Measurements from ENCODE around the gene FZR1. TPM values are rescaled to one million over a fixed set of nuclear protein-coding genes. Genes with fewer than 3 reads are reported as not detected.

Gene FZR1
- polyA plus RNA-seq, 3 donors = 7.7 to 44.6 (median 9.4) TPM

GRCh38 chr19:3533563-3534216 lies 27.6 kb downstream of the FZR1 start:
- H3K36me3 ChIP-seq (replicated peaks in 1 of 2; ENCODE audit: control insufficient read depth in 1 of 2, insufficient read depth in 2 of 2, low read length in 2 of 2) = peaks cover 53 to 77% of the 10 kb centered on the region in 2 donors
- H3K79me2 ChIP-seq (ENCODE audit: insufficient read depth, low read length) = no peaks in the 10 kb centered on the region
- H3K36me3 Mint-ChIP-seq = peaks cover 35 to 53% of the 10 kb centered on the region in 2 donors
- DNase-seq = no peak
- H3K27ac Mint-ChIP-seq = peak overlapping the region in 1 of 7 donors; percentile 15
- H3K4me2 ChIP-seq (replicated peaks; ENCODE audit: extremely low read depth, low read length, poor library complexity, severe bottlenecking) = no peak overlapping the region
- H3K4me1 ChIP-seq (ENCODE audit: control insufficient read depth in 1 of 2, insufficient read depth in 2 of 2, low read length in 2 of 2) = peaks cover 0 to 5% of the 10 kb centered on the region in 2 donors
- no peak overlapping the region for H3K9ac ChIP-seq (ENCODE audit: insufficient read depth, low read length, poor library complexity, severe bottlenecking)
- no peak overlapping the region for H3K27ac ChIP-seq (ENCODE audit: low read depth in 1 of 2, low read length in 2 of 2)
- 98% methylated on average over 6 of the region's 12 CpGs for WGBS (ENCODE audit: insufficient coverage)
- no peak overlapping the region for H3K4me3 Mint-ChIP-seq
- intact Hi-C loops (cut with micrococcal nuclease) = no loop called here
- peaks cover 38% of the 10 kb centered on the region for H4K20me1 ChIP-seq (ENCODE audit: insufficient read depth, low read length)
- TF ChIP-seq CTCF (IDR thresholded peaks at IDR 0.05) = no peak
- H3K4me1 Mint-ChIP-seq = peaks cover 10% of the 10 kb centered on the region
- no peaks in the 10 kb centered on the region for H3K27me3 ChIP-seq (ENCODE audit: control insufficient read depth in 2 of 2, insufficient read depth in 2 of 2, low read length in 2 of 2)
- H2AFZ ChIP-seq (ENCODE audit: insufficient read depth, low read depth, low read length, poor library complexity, severe bottlenecking) = no peak overlapping the region
- H3K9me3 Mint-ChIP-seq = peaks cover 0 to 1% (median 0%) of the 10 kb centered on the region in 7 donors
- no peaks in the 10 kb centered on the region for H3K9me3 ChIP-seq (replicated peaks in 1 of 2; ENCODE audit: control insufficient read depth in 1 of 2, insufficient read depth in 1 of 2, low read length in 2 of 2)
- H3K4me3 ChIP-seq (replicated peaks in 1 of 3; ENCODE audit: low read depth in 2 of 3, low read length in 3 of 3) = no peak overlapping the region
- no peaks in the 10 kb centered on the region for H3K27me3 Mint-ChIP-seq (ENCODE audit: low read depth in 3 of 3)

- Mint-ChIP-seq H3K36me3 (peaks cover 35 to 57% of the 10 kb centered on the region in 2 donors), H3K9me3 (peaks cover 0 to 3% (median under 1%) of the 10 kb centered on the region in 7 donors), H3K27ac (peak overlapping the region in 4 of 7 donors; percentile 38 to 69 (median 62)), H3K4me3 (no peak overlapping the region), H3K27me3 (ENCODE audit: low read depth in 3 of 3) (no peaks in the 10 kb centered on the region), H3K4me1 (peaks cover 10% of the 10 kb centered on the region)
- peaks cover 46% of the 10 kb centered on the region for H4K20me1 ChIP-seq (ENCODE audit: insufficient read depth, low read length)
- peaks cover 53 to 76% of the 10 kb centered on the region in 2 donors for H3K36me3 ChIP-seq (replicated peaks in 1 of 2; ENCODE audit: control insufficient read depth in 1 of 2, insufficient read depth in 2 of 2, low read length in 2 of 2)
- no peaks in the 10 kb centered on the region for H3K9me3 ChIP-seq (replicated peaks in 1 of 2; ENCODE audit: control insufficient read depth in 1 of 2, insufficient read depth in 1 of 2, low read length in 2 of 2)
- no peak for DNase-seq
- H3K27ac ChIP-seq (ENCODE audit: low read depth in 1 of 2, low read length in 2 of 2) = no peak overlapping the region
- no peak for TF ChIP-seq CTCF (IDR thresholded peaks at IDR 0.05)
- no peak overlapping the region for H3K9ac ChIP-seq (ENCODE audit: insufficient read depth, low read length, poor library complexity, severe bottlenecking)
- intact Hi-C loops (cut with micrococcal nuclease) = no loop called here
- no peaks in the 10 kb centered on the region for H3K79me2 ChIP-seq (ENCODE audit: insufficient read depth, low read length)
- no peak overlapping the region for H3K4me3 ChIP-seq (replicated peaks in 1 of 3; ENCODE audit: low read depth in 2 of 3, low read length in 3 of 3)
- no peak overlapping the region for H2AFZ ChIP-seq (ENCODE audit: insufficient read depth, low read depth, low read length, poor library complexity, severe bottlenecking)
- H3K4me1 ChIP-seq (ENCODE audit: control insufficient read depth in 1 of 2, insufficient read depth in 2 of 2, low read length in 2 of 2) = peaks cover 0 to 5% of the 10 kb centered on the region in 2 donors
- H3K27me3 ChIP-seq (ENCODE audit: control insufficient read depth in 2 of 2, insufficient read depth in 2 of 2, low read length in 2 of 2) = no peaks in the 10 kb centered on the region
- no peak overlapping the region for H3K4me2 ChIP-seq (replicated peaks; ENCODE audit: extremely low read depth, low read length, poor library complexity, severe bottlenecking)
- 97% methylated on average over 38 of the region's 38 CpGs for WGBS (ENCODE audit: insufficient coverage)
Observed at GRCh38 chr19:3534375-3535234, 28.5 kb downstream of the FZR1 start.

Measured in CD14-positive monocyte (primary cell).